ENCODE results near the gene GPR132.
"Not testable (repeated sequence)": the region's sequence is repeated elsewhere in the genome, so short reads cannot be mapped to it uniquely, and the experiment has no call there.

GPR132 gene

GRCh38 chr14:105035616-105036015 is 29.6 kb downstream of the GPR132 start:
- DNase-seq = not testable (repeated sequence)

- DNase-seq = no peak
Measured at GRCh38 chr14:105034315-105035039, 30.8 kb downstream of the GPR132 start.

DNA sequence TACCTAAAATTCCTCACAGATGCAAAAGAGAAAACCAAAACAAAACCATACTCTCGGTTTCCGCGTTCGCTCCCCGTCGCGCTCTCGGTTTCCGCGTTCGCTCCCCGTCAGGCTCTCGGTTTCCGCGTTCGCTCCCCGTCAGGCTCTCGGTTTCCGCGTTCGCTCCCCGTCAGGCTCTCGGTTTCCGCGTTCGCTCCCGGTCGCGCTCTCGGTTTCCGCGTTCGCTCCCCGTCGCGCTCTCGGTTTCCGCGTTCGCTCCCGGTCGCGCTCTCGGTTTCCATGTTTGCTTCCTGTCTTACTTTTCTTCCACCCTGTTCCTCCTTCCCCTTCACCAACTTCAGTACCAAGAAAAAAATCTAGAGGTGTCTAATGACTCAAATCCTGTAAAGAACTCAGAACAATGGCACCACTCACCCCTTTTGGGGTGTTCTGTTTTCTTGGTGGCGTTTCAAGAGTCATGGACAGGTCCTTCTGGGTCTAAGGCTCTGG is 31.8 kb downstream of the GPR132 start:
- not testable (repeated sequence) for DNase-seq

DNA sequence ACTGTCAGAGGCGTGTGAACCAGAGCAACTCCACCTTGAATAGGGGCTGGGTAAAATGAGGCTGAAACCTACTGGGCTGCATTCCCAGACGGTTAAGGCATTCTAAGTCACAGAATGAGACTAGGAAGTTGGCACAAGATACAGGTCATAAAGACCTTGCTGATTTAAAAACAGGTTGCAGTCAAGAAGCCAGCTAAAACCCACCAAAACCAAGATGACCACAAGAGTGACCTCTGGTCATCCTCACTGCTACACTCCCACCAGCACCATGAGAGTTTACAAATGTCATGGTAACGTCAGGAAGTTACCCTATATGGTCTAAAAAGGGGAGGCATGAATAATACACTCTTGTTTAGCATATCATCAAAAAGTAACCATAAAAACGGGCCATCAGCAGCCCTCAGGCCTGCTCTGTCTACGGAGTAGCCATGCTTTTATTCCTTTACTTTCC is 32.8 kb downstream of the GPR132 start:
- not testable (repeated sequence) for DNase-seq

DNA sequence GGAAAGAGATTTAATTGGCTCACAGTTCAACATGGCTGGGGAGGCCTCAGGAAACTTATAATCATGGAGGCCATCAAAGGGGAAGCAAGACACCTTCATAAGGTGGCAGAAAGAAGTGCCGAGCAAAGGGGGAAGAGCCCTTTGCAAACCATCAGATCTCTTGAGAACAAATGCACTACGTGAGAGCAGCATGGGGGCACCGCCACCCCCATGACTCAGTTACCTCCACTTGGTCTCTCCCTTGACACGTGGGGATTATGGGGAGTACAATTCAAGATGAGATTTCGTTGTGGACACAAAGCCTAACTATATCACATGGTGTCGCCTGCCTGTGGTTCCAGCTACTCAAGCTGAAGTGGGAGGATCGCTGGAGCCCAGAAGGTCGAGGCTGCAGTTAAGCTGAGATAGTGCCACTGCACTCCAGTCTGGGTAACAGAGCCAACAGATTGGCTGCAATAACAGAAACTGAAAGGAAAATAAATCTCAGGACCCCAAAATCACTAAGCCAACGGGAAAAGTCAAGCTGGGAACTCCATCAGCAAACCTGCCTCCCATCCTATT is 34.3 kb downstream of the GPR132 start:
- no peak for DNase-seq

GRCh38 chr14:105030194-105030593 is 35.0 kb downstream of the GPR132 start:
- DNase-seq = no peak

DNA sequence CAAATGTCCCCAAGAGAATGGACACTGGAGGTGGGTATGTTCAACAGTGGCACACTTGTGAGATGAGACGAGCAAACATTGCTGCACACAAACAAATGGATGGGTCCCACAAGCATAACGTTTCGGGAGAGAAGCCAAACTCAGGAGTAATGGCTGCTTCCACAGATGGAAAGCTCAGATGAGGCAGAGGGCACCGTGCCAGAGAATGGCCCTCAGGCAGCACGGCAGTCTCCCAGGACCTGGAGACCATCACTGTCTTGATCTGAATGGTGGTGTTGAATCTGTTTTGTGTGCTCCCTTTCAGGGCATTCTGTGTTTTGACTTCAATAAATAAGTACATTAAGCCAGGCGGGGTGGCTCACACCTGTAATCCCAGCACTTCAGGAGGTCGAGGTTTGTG is 35.8 kb downstream of the GPR132 start:
- DNase-seq = no peak

DNA sequence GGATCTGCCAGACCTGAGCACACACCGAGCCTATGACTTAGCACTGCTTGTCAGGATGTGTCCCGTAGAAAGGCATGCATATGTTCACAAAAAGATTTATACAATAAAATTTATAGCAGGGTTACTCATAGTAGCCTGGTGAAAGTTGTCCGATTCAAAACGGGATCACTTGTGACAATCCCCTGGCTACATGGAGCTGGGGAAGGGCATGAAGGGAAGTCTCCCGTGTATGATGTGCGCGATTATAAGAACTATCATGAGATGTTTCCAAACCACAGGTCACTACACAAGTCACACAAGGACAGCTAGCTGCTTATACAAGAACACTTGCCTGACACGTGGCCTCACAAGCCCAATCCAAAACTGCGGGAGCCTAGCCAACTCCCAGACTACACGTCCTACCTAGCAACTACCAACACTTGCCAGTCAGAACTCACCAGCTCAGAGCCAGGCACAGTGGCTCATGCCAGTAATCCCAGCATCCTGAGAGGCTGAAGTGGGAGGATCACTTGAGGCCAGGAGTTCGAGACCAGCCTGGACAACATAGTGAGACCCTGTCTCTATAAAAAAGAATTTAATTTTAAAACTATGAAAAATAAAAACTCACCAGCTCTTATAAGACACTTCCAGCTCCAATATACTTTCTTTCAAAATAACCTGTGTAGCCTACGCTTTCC is 36.8 kb downstream of the GPR132 start:
- no peak for DNase-seq

- DNase-seq = not testable (repeated sequence)
Measured at GRCh38 chr14:105027718-105028117, 37.5 kb downstream of the GPR132 start.

DNA sequence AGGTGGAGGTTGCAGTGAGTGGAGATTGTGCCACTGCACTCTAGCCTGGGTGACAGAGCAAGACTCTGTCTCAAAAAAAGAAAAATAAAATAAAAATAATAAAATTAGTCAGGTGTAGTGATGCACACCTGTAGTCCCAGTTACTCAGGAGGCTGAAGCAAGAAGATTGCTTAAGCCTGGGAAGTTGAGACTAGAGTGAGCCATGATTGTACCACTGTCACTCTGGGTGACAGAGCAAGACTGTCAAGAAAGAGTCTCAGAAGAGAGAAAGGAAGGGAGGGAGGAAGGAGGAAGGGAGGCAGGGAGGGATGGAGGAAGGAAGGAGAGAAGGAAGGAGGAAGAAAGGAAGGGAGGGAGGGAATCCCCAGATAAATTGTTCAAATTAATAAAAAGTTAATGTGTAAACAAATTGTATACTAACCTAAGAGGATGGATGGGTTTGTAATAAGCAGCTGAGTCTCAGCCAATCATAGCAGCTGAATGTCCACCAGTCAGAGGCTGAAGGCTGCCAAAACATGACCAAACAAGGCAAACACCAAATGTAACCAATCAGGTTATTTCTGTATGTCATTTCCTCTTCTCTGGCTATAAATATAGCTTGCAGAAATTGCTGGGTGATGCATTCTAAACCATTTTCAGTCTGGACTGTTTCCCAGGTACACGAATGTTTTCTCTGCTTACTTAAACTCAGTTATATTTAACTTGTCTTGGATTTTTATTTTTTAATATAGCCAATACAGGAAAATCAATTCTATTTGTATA is 38.2 kb downstream of the GPR132 start:
- DNase-seq = no peak

DNA sequence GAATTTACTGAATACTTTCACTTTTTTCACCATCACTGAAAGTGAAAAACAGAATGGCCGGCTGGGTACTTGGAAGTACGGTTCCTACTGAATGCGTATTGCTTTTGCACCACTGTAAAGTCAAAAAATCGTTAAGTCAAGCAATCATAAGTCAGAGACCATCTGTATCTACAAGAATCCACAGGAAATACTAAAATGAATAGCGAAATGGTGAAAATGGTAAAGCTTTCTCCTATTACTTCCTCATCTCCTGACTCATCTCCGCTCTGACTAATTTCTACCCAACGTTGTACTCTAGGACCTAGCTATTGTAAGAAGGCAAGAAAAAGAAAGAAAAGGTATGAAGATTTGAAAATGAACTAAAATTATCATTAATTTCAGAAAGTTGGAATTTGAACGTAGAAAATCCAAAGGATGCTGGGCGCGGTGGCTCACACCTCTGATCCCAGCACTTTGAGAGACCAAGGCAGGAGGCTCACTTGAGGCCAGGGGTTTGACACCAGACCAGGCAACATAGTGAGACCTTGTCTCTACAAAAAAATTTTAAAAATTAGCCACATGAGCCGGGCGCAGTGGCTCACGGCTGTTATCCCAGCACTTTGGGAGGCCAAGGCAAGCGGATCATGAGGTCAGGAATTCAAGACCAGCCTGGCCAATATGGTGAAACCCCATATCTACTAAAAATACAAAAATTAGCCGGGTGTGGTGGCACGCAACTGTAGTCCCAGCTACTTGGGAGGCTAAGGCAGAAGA is 39.0 kb downstream of the GPR132 start:
- no peak for DNase-seq

DNA sequence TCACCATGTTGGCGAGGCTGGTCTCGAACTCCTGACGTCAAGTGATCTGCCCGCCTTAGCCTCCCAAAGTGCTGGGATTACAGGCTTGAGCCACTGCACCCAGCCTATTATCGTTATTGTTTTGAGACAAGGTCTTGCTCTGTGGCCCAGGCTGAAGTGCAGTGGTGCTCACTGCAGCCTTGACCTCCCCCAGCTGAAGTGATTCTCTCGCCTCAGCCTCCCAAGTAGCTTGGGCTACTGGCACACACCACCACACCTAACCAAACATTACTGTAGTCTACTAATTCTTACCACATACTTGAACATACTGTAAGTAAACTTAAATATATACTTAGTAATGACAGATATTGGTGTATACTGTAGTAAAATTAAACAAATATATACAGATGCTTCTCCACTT is 39.8 kb downstream of the GPR132 start:
- DNase-seq = no peak

- no peak for DNase-seq
Measured at GRCh38 chr14:105023791-105024480, 41.3 kb downstream of the GPR132 start.

GRCh38 chr14:105023144-105023543 is 42.1 kb downstream of the GPR132 start:
- DNase-seq = no peak

DNA sequence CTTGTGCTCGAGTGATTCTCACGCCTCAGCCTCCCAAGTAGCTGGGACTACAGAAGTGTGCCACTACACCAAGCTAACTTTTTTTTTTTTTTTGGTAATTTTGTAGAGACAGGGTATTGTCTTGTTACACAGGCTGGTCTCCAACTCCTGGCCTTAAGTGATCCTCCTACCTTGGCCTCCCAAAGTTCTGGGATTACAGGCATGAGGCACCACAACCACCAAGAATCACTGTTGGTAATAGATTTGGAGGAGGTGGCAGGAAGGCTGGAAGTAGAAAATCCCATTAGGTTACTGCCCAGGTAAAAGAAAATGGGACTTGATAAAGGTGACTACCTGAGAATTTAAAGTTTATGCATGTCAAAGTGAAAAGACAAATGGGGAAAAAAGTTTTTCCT is 43.0 kb downstream of the GPR132 start:
- no peak for DNase-seq

- no peak for DNase-seq
Measured at GRCh38 chr14:105021656-105022275, 43.5 kb downstream of the GPR132 start.

GRCh38 chr14:105020815-105021655 is 44.2 kb downstream of the GPR132 start, which contains the start of gene CDCA4:
Gene CDCA4 (minus strand): TSS chr14:105021083. CDS start chr14:105011929, 9,154 bp downstream.
- DNase-seq = peak; percentile 70

- DNase-seq = no peak
Measured at GRCh38 chr14:105019861-105020814, 45.1 kb downstream of the GPR132 start.

DNA sequence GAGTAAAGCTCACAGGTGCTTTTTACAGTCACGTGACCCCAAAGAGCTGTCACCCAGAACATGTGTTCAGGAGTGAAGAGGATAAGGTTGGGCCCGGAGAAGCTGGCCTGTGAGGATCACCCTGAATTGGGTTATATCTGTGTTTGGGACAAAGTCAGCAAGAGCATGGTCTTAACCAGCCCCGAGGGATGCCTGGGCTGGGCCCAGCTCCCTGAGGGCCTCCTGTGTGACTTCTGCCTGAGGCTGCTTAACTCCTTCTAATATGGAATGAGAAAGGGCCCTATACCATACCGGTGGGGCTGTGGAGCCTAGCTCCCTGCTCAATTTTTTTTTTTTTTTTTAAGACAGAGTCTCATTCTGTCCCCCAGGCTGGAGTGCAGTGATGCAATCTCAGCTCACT is 46.8 kb downstream of the GPR132 start:
- no peak for DNase-seq
